ENCODE measurements around the gene OR51F2. TPM values are rescaled to one million over a fixed set of nuclear protein-coding genes. Genes with fewer than 3 reads are reported as not detected.

The OR51F2 gene
- polyA plus RNA-seq, 1 donor from 2014 or later, result not detected

GRCh38 chr11:4804280-4804679, 16.8 kb upstream of the OR51F2 start, which contains the start of gene OR52R1:
Gene OR52R1 (minus strand): TSS chr11:4804380. CDS start chr11:4804380, 0 bp downstream.
- no peak for TF ChIP-seq EZH2 (IDR thresholded peaks at IDR 0.05; ENCODE audit: borderline replicate concordance, insufficient read depth, low read length, poor library complexity, severe bottlenecking)
- no peak for TF ChIP-seq EP300 (conservative IDR thresholded peaks at IDR 0.05; ENCODE audit: poor library complexity, severe bottlenecking)
- TF ChIP-seq MXI1 (conservative IDR thresholded peaks at IDR 0.05; ENCODE audit: poor library complexity, severe bottlenecking), result no peak
- TF ChIP-seq TAF1 (IDR thresholded peaks at IDR 0.05; ENCODE audit: low read depth), result no peak
- TF ChIP-seq POLR2AphosphoS5 (IDR thresholded peaks at IDR 0.05), result no peak
- no peak for TF ChIP-seq REST (IDR thresholded peaks at IDR 0.05; ENCODE audit: borderline replicate concordance)
- TF ChIP-seq, protein P1, sequence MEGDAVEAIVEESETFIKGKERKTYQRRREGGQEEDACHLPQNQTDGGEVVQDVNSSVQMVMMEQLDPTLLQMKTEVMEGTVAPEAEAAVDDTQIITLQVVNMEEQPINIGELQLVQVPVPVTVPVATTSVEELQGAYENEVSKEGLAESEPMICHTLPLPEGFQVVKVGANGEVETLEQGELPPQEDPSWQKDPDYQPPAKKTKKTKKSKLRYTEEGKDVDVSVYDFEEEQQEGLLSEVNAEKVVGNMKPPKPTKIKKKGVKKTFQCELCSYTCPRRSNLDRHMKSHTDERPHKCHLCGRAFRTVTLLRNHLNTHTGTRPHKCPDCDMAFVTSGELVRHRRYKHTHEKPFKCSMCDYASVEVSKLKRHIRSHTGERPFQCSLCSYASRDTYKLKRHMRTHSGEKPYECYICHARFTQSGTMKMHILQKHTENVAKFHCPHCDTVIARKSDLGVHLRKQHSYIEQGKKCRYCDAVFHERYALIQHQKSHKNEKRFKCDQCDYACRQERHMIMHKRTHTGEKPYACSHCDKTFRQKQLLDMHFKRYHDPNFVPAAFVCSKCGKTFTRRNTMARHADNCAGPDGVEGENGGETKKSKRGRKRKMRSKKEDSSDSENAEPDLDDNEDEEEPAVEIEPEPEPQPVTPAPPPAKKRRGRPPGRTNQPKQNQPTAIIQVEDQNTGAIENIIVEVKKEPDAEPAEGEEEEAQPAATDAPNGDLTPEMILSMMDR (IDR thresholded peaks at IDR 0.05; ENCODE audit: poor library complexity, severe bottlenecking), result no peak
- no peak for TF ChIP-seq RAD21 (conservative IDR thresholded peaks at IDR 0.05)
- TF ChIP-seq SMC3 (conservative IDR thresholded peaks at IDR 0.05; ENCODE audit: poor library complexity), result no peak
- no peak within 1 kb of the TSS for H3K4me2 ChIP-seq (ENCODE audit: low read length)

GRCh38 chr11:4808476-4808875, 12.6 kb upstream of the OR51F2 start:
- Histone ChIP-seq H3K36me3 (ENCODE audit: insufficient read depth, low read length) (no peaks in the 10 kb centered on the region), H3K9me2 (ENCODE audit: insufficient read depth, low read length) (no peaks in the 10 kb centered on the region), H2AFZ (ENCODE audit: low read depth, low read length) (no peak overlapping the region), H3K4me2 (ENCODE audit: low read length) (no peak overlapping the region), H3K9ac (ENCODE audit: low read length) (no peak overlapping the region), H3K4me3 (ENCODE audit: low read length) (no peak overlapping the region), H3K27ac (ENCODE audit: low read length) (no peak overlapping the region), H3K79me2 (replicated peaks; ENCODE audit: insufficient read depth, low read length) (no peaks in the 10 kb centered on the region), H3K27me3 (ENCODE audit: insufficient read depth, low read depth, low read length) (no peaks in the 10 kb centered on the region), H4K20me1 (ENCODE audit: insufficient read depth) (no peaks in the 10 kb centered on the region), H3K9me3 (ENCODE audit: low read length) (no peaks in the 10 kb centered on the region), H3F3A (ENCODE audit: insufficient read depth, low read length, poor library complexity, severe bottlenecking) (no peaks in the 10 kb centered on the region)
- TF ChIP-seq, protein P1 (IDR thresholded peaks at IDR 0.05; ENCODE audit: poor library complexity, severe bottlenecking), result no peak
- TF ChIP-seq MXI1 (conservative IDR thresholded peaks at IDR 0.05; ENCODE audit: poor library complexity, severe bottlenecking) (no peak), RAD21 (conservative IDR thresholded peaks at IDR 0.05) (no peak), TAF1 (IDR thresholded peaks at IDR 0.05; ENCODE audit: low read depth) (no peak), EZH2 (IDR thresholded peaks at IDR 0.05; ENCODE audit: borderline replicate concordance, insufficient read depth, low read length, poor library complexity, severe bottlenecking) (no peak), POLR2AphosphoS5 (IDR thresholded peaks at IDR 0.05) (no peak), REST (IDR thresholded peaks at IDR 0.05; ENCODE audit: borderline replicate concordance) (no peak), SMC3 (conservative IDR thresholded peaks at IDR 0.05; ENCODE audit: poor library complexity) (no peak), EP300 (conservative IDR thresholded peaks at IDR 0.05; ENCODE audit: poor library complexity, severe bottlenecking) (no peak)

More at GRCh38 chr11:4804280-4804679, 16.8 kb upstream of the OR51F2 start, which contains the start of gene OR52R1:
- H3K9ac ChIP-seq (ENCODE audit: low read length), result no peak within 1 kb of the TSS
- no peaks in the 10 kb centered on the region for H3K79me2 ChIP-seq (replicated peaks; ENCODE audit: insufficient read depth, low read length)
- H2AFZ ChIP-seq (ENCODE audit: low read depth, low read length), result no peak within 1 kb of the TSS
- H3K9me2 ChIP-seq (ENCODE audit: insufficient read depth, low read length), result no peaks in the 10 kb centered on the region
- no peaks in the 10 kb centered on the region for H3K9me3 ChIP-seq (ENCODE audit: low read length)
- no peaks in the 10 kb centered on the region for H3K27me3 ChIP-seq (ENCODE audit: insufficient read depth, low read depth, low read length)
- no peak within 1 kb of the TSS for H3K27ac ChIP-seq (ENCODE audit: low read length)
- no peaks in the 10 kb centered on the region for H4K20me1 ChIP-seq (ENCODE audit: insufficient read depth)
- H3K36me3 ChIP-seq (ENCODE audit: insufficient read depth, low read length), result no peaks in the 10 kb centered on the region
- H3F3A ChIP-seq (ENCODE audit: insufficient read depth, low read length, poor library complexity, severe bottlenecking), result no peaks in the 10 kb centered on the region
- no peak within 1 kb of the TSS for H3K4me3 ChIP-seq (ENCODE audit: low read length)
